Measurements from ENCODE around the gene LLGL2. TPM values are rescaled to one million over a fixed set of nuclear protein-coding genes. Genes with fewer than 3 reads are reported as not detected.
"Not testable (repeated sequence)": the region's sequence is repeated elsewhere in the genome, so short reads cannot be mapped to it uniquely, and the experiment has no call there.

The LLGL2 gene
- total and polyA plus RNA-seq, 10 of the 15 experiments (the other 5 are each of a cell fraction or from before 2014, with no cell fraction given): 0.21 to 9.9 (median 4.5) TPM

- H3K4me2 ChIP-seq (ENCODE audit: control insufficient read depth, insufficient read depth); BruUV-seq (replicated peaks); H3K9me3 ChIP-seq (replicated peaks; ENCODE audit: control insufficient read depth, insufficient read depth, low read length); intact Hi-C loops (cut with micrococcal nuclease; ENCODE audit: unreplicated experiment); H3K27ac ChIP-seq (ENCODE audit: control insufficient read depth, insufficient read depth); H4K20me1 ChIP-seq (ENCODE audit: control insufficient read depth, insufficient read depth); H3K79me2 ChIP-seq (ENCODE audit: control insufficient read depth, insufficient read depth, low read length); RAD21 ChIA-PET (ENCODE audit: unreplicated experiment); H3K4me3 ChIP-seq; FAIRE-seq; DNase-seq (ENCODE audit: low read depth, low spot score); H3K36me3 ChIP-seq (ENCODE audit: control insufficient read depth in 2 of 2, insufficient read depth in 2 of 2, low read length in 1 of 2); H3K9ac ChIP-seq (ENCODE audit: control insufficient read depth, insufficient read depth, low read length); in situ Hi-C loops (cut with MboI); H3K27me3 ChIP-seq (replicated peaks in 1 of 2; ENCODE audit: control insufficient read depth in 2 of 2, insufficient read depth in 2 of 2, low read length in 1 of 2); H2AFZ ChIP-seq (ENCODE audit: control insufficient read depth, low read depth, low read length); H3K4me1 ChIP-seq (ENCODE audit: control insufficient read depth, insufficient read depth, low read length); ATAC-seq; SMC1A ChIA-PET (ENCODE audit: uncharacterized antibody, unreplicated experiment): not testable (repeated sequence)
- POLR2A ChIA-PET: interaction anchor here (0.7 kb wide), 1 partner anchor 187 kb away, joined by 3 read pairs; no protein-coding TSS in a partner anchor
- WGBS (ENCODE audit: insufficient coverage, insufficient replicate concordance, low lambda C conversion rate, missing lambda C conversion rate): 58% methylated on average over 23 of the region's 23 CpGs
- peak; percentile 85 for TF ChIP-seq NFYB (IDR thresholded peaks at IDR 0.05; ENCODE audit: insufficient read depth, low read depth, low read length)
- CTCF ChIA-PET: interaction anchor here (0.6 to 1.8 kb wide), 5 partner anchors 13 to 198 kb away, joined by 3 to 6 read pairs (median 4); partner anchors contain the start of gene SMIM5
Measured at GRCh38 chr17:75581121-75581725, 55.7 kb downstream of the LLGL2 start.

- H3K9me3 ChIP-seq (replicated peaks; ENCODE audit: control insufficient read depth, insufficient read depth, low read length); H3K4me1 ChIP-seq (ENCODE audit: control insufficient read depth, insufficient read depth, low read length); H3K4me2 ChIP-seq (ENCODE audit: control insufficient read depth, insufficient read depth); DNase-seq (ENCODE audit: low read depth, low spot score); H3K79me2 ChIP-seq (ENCODE audit: control insufficient read depth, insufficient read depth, low read length); intact Hi-C loops (cut with micrococcal nuclease; ENCODE audit: unreplicated experiment); H3K4me3 ChIP-seq; H3K9ac ChIP-seq (ENCODE audit: control insufficient read depth, insufficient read depth, low read length); H4K20me1 ChIP-seq (ENCODE audit: control insufficient read depth, insufficient read depth); FAIRE-seq; BruUV-seq (replicated peaks); H3K36me3 ChIP-seq (ENCODE audit: control insufficient read depth in 2 of 2, insufficient read depth in 2 of 2, low read length in 1 of 2); ATAC-seq; H2AFZ ChIP-seq (ENCODE audit: control insufficient read depth, low read depth, low read length); H3K27ac ChIP-seq (ENCODE audit: control insufficient read depth, insufficient read depth); in situ Hi-C loops (cut with MboI); RAD21 ChIA-PET (ENCODE audit: unreplicated experiment); H3K27me3 ChIP-seq (replicated peaks in 1 of 2; ENCODE audit: control insufficient read depth in 2 of 2, insufficient read depth in 2 of 2, low read length in 1 of 2): not testable (repeated sequence)
- POLR2A ChIA-PET: interaction anchor here (0.5 to 0.8 kb wide), 3 partner anchors 65 to 228 kb away, joined by 3 read pairs; no protein-coding TSS in a partner anchor
- WGBS (ENCODE audit: insufficient coverage, insufficient replicate concordance, low lambda C conversion rate, missing lambda C conversion rate): 75% methylated on average over 6 of the region's 6 CpGs
- CTCF ChIA-PET: interaction anchor here (0.6 to 1.6 kb wide), 6 partner anchors 12 to 165 kb away, joined by 3 to 9 read pairs (median 4); partner anchors contain the start of gene TSEN54
- SMC1A ChIA-PET (ENCODE audit: uncharacterized antibody, unreplicated experiment): interaction anchor here (0.6 to 1.1 kb wide), 3 partner anchors 48 to 928 kb away, joined by 3 to 4 read pairs (median 4); no protein-coding TSS in a partner anchor
Measured at GRCh38 chr17:75583197-75583596, 57.7 kb downstream of the LLGL2 start.
